HG03378 (cell line): Measurements from ENCODE around the gene FOXQ1.
"Not testable (repeated sequence)": the region's sequence is repeated elsewhere in the genome, so short reads cannot be mapped to it uniquely, and the experiment has no call there.

Source experiments
- ATAC-seq: cut with Tn5 transposase; IDR thresholded peaks from one replicate; pipeline ENCODE4 v1.9.1; 2021; ENCODE audit warnings: mild to moderate bottlenecking, moderate library complexity; ENCODE audit not compliant: unreplicated experiment

FOXQ1 gene

DNA sequence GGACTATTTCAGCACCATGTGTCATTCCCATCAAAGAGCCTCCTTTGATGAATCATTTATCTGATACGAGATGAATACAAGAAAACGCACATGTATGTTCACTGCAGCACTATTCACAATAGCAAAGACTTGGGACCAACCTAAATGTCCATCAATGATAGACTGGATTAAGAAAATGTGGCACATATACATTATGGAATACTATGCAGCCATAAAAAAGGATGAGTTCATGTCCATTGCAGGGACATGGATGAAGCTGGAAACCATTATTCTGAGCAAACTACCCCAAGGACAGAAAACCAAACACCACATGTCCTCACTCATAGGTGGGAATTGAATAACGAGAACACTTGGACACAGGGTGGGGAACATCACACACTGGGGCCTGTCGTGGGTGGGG is 49.8 kb downstream of the FOXQ1 start:
- not testable (repeated sequence) for ATAC-seq

DNA sequence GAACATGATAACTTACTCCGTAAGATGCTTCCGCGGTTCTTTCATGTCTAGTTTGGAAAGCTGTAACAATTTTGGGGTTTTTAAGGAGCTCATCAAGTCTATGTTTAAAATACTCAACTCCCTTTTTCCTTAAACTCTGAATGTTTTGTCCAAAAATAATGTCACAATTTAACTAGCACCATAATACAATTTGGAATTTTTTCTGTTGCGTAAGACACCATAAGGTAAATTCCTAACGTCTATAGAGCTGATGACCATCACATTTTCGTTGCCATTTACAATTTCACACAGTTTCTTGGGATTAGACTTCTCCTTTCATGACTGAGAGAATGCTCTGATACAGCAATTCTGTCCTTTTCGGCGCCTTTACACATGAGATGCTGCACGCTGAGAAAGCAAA is 50.7 kb downstream of the FOXQ1 start:
- ATAC-seq, result no peak

DNA sequence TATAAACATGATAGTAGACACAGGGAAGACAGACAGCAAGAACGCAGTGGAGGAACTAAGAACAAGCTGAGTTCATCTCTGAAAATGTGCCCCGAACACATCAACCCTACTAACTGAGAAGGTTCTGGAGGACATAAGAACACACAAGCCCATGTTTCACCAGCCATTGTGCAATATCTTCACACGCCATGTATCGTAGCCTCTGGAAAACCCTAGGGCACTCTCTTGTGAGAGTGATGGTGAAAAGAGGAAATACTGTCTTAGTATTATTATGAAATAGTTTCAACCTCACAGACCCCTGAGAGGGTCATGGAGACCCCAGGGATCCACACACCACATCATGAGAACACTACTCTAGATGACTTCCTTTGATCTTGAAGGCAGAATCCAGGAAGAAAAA is 51.4 kb downstream of the FOXQ1 start:
- ATAC-seq, result no peak

DNA sequence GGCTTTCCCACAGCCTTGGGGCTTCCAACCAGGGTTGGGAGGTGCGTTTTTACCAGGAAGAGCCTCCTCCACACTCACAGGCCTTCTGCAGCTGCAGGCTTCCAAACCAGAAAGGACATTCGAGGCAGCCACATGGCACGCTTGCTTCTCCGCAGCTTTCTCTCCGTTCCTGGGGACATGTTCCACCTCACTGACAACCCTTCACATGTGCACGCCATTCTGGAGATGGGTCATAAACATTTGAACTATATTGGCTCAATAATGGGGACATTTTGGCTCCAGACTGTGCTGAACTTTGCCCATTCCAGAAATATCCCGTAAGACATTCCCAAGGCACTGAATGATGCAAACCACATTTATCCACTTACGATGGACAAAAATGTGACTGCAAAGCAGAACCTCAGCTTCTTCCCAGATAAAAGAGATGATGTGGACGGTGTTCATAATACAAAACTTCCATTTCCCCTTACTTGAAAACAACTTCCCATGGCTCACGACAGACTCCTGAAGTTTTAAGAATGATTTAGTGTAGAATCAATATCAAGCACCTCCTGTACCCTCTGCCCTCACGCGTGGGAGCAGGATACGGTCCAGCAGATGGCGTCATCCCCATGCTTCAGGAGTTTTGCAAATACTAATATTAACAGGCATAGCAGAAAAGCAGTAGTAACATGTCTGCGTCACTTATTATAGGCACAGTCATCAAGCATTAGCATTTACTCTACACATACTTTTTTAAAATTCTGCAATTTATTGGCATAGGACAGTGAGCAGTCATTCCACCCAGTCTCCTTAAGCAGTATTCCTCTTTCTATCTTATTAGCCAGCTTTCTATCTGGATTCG is 52.1 kb downstream of the FOXQ1 start:
- no peak for ATAC-seq
